ENCODE results near the gene SDK1. TPM values are rescaled to one million over a fixed set of nuclear protein-coding genes. Genes with fewer than 3 reads are reported as not detected.

The SDK1 gene
- total and polyA plus RNA-seq, 4 donors: 0.12 to 0.47 (median 0.36) TPM

- 74% methylated on average over 11 of the region's 11 CpGs for WGBS
These were observed 968.7 kb downstream of the SDK1 start for GRCh38 chr7:4269746-4270145.

GRCh38 chr7:4270268-4270667, 969.2 kb downstream of the SDK1 start:
- H3K27me3 ChIP-seq (ENCODE audit: control insufficient read depth in 4 of 4, insufficient read depth in 4 of 4, low read length in 3 of 4): no peaks in the 10 kb centered on the region
- no peak for TF ChIP-seq FOXA2 (IDR thresholded peaks at IDR 0.05)
- TF ChIP-seq ATF3 (IDR thresholded peaks at IDR 0.05): no peak
- no peak for TF ChIP-seq GABPA (IDR thresholded peaks at IDR 0.05 in 1 of 2, conservative IDR thresholded peaks at IDR 0.05 in 1 of 2)
- TF ChIP-seq RAD21 (IDR thresholded peaks at IDR 0.05): no peak
- no peak for TF ChIP-seq FOXA1 (IDR thresholded peaks at IDR 0.05)
- TF ChIP-seq YY1 (IDR thresholded peaks at IDR 0.05): no peak
- no peak for TF ChIP-seq MAX (IDR thresholded peaks at IDR 0.05)
- no peak for TF ChIP-seq JUND (IDR thresholded peaks at IDR 0.05)
- TF ChIP-seq HNF4A (conservative IDR thresholded peaks at IDR 0.05): no peak
- TF ChIP-seq EGR1 (IDR thresholded peaks at IDR 0.05; ENCODE audit: low read depth in 2 of 2): no peak
- TF ChIP-seq RXRA (IDR thresholded peaks at IDR 0.05): no peak
- no peak for TF ChIP-seq ZBTB33 (IDR thresholded peaks at IDR 0.05)
- no peak for TF ChIP-seq NR2F2 (IDR thresholded peaks at IDR 0.05)
- TF ChIP-seq SP1 (IDR thresholded peaks at IDR 0.05): no peak
- no peak for TF ChIP-seq HNF4G (IDR thresholded peaks at IDR 0.05)
- no peak for TF ChIP-seq TAF1 (conservative IDR thresholded peaks at IDR 0.05)
- TF ChIP-seq REST (IDR thresholded peaks at IDR 0.05): no peak
- TF ChIP-seq CTCF (IDR thresholded peaks at IDR 0.05; ENCODE audit: low read depth, low read length, missing input control): no peak
- no peak for DNase-seq (ENCODE audit: low spot score)
- peaks cover 0 to 4% (median under 1%) of the 10 kb centered on the region in 4 donors for H3K9me3 ChIP-seq (ENCODE audit: control insufficient read depth in 4 of 4, low read length in 3 of 4)
- no peak overlapping the region for H3K27ac ChIP-seq (ENCODE audit: low read depth in 1 of 2, low read length in 2 of 2)
- 83% methylated on average over 12 of the region's 12 CpGs for WGBS
- H3K4me1 ChIP-seq (ENCODE audit: control insufficient read depth in 4 of 4, insufficient read depth in 4 of 4, low read length in 3 of 4): no peaks in the 10 kb centered on the region
- no peak overlapping the region for H3K4me3 ChIP-seq (ENCODE audit: low read depth in 1 of 3, low read length in 3 of 3)
- no peaks in the 10 kb centered on the region for H3K36me3 ChIP-seq (ENCODE audit: control insufficient read depth in 4 of 4, insufficient read depth in 3 of 4, low read depth in 1 of 4, low read length in 3 of 4)
- no peak overlapping the region for H3K9ac ChIP-seq (ENCODE audit: low read depth in 1 of 2, low read length in 2 of 2)

More at GRCh38 chr7:4269746-4270145, 968.7 kb downstream of the SDK1 start:
- Histone ChIP-seq H3K9ac (ENCODE audit: low read depth in 1 of 2, low read length in 2 of 2) (no peak overlapping the region), H3K27me3 (ENCODE audit: control insufficient read depth in 4 of 4, insufficient read depth in 4 of 4, low read length in 3 of 4) (no peaks in the 10 kb centered on the region), H3K4me3 (ENCODE audit: low read depth in 1 of 3, low read length in 3 of 3) (no peak overlapping the region), H3K4me1 (ENCODE audit: control insufficient read depth in 4 of 4, insufficient read depth in 4 of 4, low read length in 3 of 4) (no peaks in the 10 kb centered on the region), H3K36me3 (ENCODE audit: control insufficient read depth in 4 of 4, insufficient read depth in 3 of 4, low read depth in 1 of 4, low read length in 3 of 4) (no peaks in the 10 kb centered on the region), H3K27ac (ENCODE audit: low read depth in 1 of 2, low read length in 2 of 2) (no peak overlapping the region), H3K9me3 (ENCODE audit: control insufficient read depth in 4 of 4, low read length in 3 of 4) (peaks cover 0 to 4% (median under 1%) of the 10 kb centered on the region in 4 donors)
- DNase-seq (ENCODE audit: low spot score): no peak
- TF ChIP-seq SP1 (IDR thresholded peaks at IDR 0.05) (no peak), EGR1 (IDR thresholded peaks at IDR 0.05; ENCODE audit: low read depth in 2 of 2) (no peak)

Measured in liver (tissue), 9 donors.